Muscle of leg (tissue), 16 donors: ENCODE results near the gene NKX2-1. TPM values are rescaled to one million over a fixed set of nuclear protein-coding genes. Genes with fewer than 3 reads are reported as not detected.
"Not testable (repeated sequence)": the region's sequence is repeated elsewhere in the genome, so short reads cannot be mapped to it uniquely, and the experiment has no call there.

Source experiments
- DNase-seq: peaks from one replicate; pipeline ENCODE4 v3.0.0; 2013
- H3K27ac ChIP-seq: one replicate; pipeline ENCODE4 v1.5.1; 2013; ENCODE audit warnings: mild to moderate bottlenecking, low read length, control low read depth
- H3K27me3 ChIP-seq: one replicate; pipeline ENCODE4 v1.6.1; 2013; ENCODE audit warnings: low read length; ENCODE audit not compliant: control insufficient read depth, insufficient read depth
- H3K36me3 ChIP-seq: one replicate; pipeline ENCODE4 v1.6.1; 2013; ENCODE audit warnings: low read length; ENCODE audit not compliant: control insufficient read depth, insufficient read depth
- H3K4me1 ChIP-seq: one replicate; pipeline ENCODE4 v1.6.1; 2013; ENCODE audit warnings: low read length; ENCODE audit not compliant: control insufficient read depth, insufficient read depth
- H3K4me3 ChIP-seq: one replicate; pipeline ENCODE4 v1.5.1; 2013; ENCODE audit warnings: low read length, control low read depth
- H3K9me3 ChIP-seq: replicated peaks from 2 replicates; pipeline ENCODE4 v1.6.1; 2013; ENCODE audit warnings: low read depth, low read length; ENCODE audit not compliant: control insufficient read depth
- WGBS: methylation state at CpG from one replicate; pipeline ENCODE4 v1.1.5; 2013; ENCODE audit warnings: missing lambda C conversion rate; ENCODE audit not compliant: insufficient coverage; 5-methylcytosine and 5-hydroxymethylcytosine counted together
- long read RNA-seq, 11 donors: transcript quantifications; one replicate each; lab custom pipeline, GENCODE V29; 2026
- polyA plus RNA-seq, 8 donors: library from polyadenylated mRNA; unstranded; fragments of 120-200 nt; gene quantifications; one replicate each; pipeline versions ENCODE4 v1.2.1 to v1.2.3, GENCODE V29; 2013; ENCODE audit warnings: inconsistent platforms in 1 of 8, low replicate concordance in 1 of 8; ENCODE audit not compliant: insufficient read length in 8 of 8, insufficient read depth in 1 of 8
- total RNA-seq: library from RNA; stranded (reverse); fragments of 120-200 nt; gene quantifications from one replicate; pipeline ENCODE4 v1.2.4, GENCODE V29; 2013

The NKX2-1 gene
- total RNA-seq (not detected), polyA plus RNA-seq (1 to 10 TPM in 1 of 8 donors, not detected in 7; 4.2 TPM)
- long read RNA-seq, donor 1, result 0 reads
- long read RNA-seq, donor 2, result 0 reads
- long read RNA-seq, donor 3, result 0 reads
- long read RNA-seq, donor 4, result 0 reads
- long read RNA-seq, donor 5, result 0 reads
- long read RNA-seq, donor 6, result 0 reads
- long read RNA-seq, donor 7, result 0 reads
- long read RNA-seq, donor 8, result 0 reads
- long read RNA-seq, donor 9, result 0 reads
- long read RNA-seq, donor 10, result 0 reads
- long read RNA-seq, donor 11, result 0 reads

GRCh38 chr14:36519431-36520321, at the start of gene NKX2-1:
TSS of gene NKX2-1 (minus strand) at chr14:36520232. CDS start at chr14:36520129, 103 bp downstream.
- H3K36me3 ChIP-seq, result no peaks in the 10 kb centered on the region
- no peak within 1 kb of the TSS for H3K27ac ChIP-seq
- peaks cover 22% of the 10 kb centered on the region for H3K4me1 ChIP-seq
- no peak for DNase-seq
- no peaks in the 10 kb centered on the region for H3K9me3 ChIP-seq
- peak within 1 kb of the TSS; percentile 17 for H3K4me3 ChIP-seq
- H3K27me3 ChIP-seq, result peaks cover 99% of the 10 kb centered on the region
- WGBS, result 0% methylated on average over 42 of the region's 49 CpGs

GRCh38 chr14:36556811-36557433, 36.9 kb upstream of the NKX2-1 start:
- DNase-seq, result peak; percentile 9
- WGBS, result 67% methylated on average over 6 of the region's 9 CpGs
- Histone ChIP-seq H3K4me1 (no peaks in the 10 kb centered on the region), H3K27ac (no peak overlapping the region), H3K27me3 (peaks cover 9% of the 10 kb centered on the region), H3K4me3 (no peak overlapping the region), H3K36me3 (no peaks in the 10 kb centered on the region), H3K9me3 (no peaks in the 10 kb centered on the region)

- no peaks in the 10 kb centered on the region for H3K4me1 ChIP-seq
- WGBS, result 68% methylated on average over 4 of the region's 6 CpGs
- no peaks in the 10 kb centered on the region for H3K9me3 ChIP-seq
- H3K36me3 ChIP-seq, result no peaks in the 10 kb centered on the region
- H3K4me3 ChIP-seq, result no peak overlapping the region
- no peak for DNase-seq
- H3K27me3 ChIP-seq, result peaks cover 9% of the 10 kb centered on the region
- no peak overlapping the region for H3K27ac ChIP-seq
These were observed 36.1 kb upstream of the NKX2-1 start for GRCh38 chr14:36555998-36556743.

GRCh38 chr14:36553656-36554260, 33.7 kb upstream of the NKX2-1 start:
- peaks cover 16% of the 10 kb centered on the region for H3K27me3 ChIP-seq
- WGBS, result no CpG with 5 or more reads among the region's 4 CpGs
- DNase-seq, result peak; percentile 61
- no peaks in the 10 kb centered on the region for H3K36me3 ChIP-seq
- no peaks in the 10 kb centered on the region for H3K9me3 ChIP-seq
- H3K27ac ChIP-seq, result no peak overlapping the region
- H3K4me3 ChIP-seq, result no peak overlapping the region
- H3K4me1 ChIP-seq, result no peaks in the 10 kb centered on the region

- Histone ChIP-seq H3K9me3 (no peaks in the 10 kb centered on the region), H3K27ac (no peak overlapping the region), H3K27me3 (peaks cover 14% of the 10 kb centered on the region), H3K36me3 (no peaks in the 10 kb centered on the region), H3K4me1 (no peaks in the 10 kb centered on the region), H3K4me3 (no peak overlapping the region)
- WGBS, result no CpG with 5 or more reads among the region's 1 CpG
- DNase-seq, result no peak
These were observed 30.9 kb upstream of the NKX2-1 start for GRCh38 chr14:36550899-36551298.

GRCh38 chr14:36544280-36544679, 24.2 kb upstream of the NKX2-1 start:
- not testable (repeated sequence) for H3K36me3 ChIP-seq, H3K27ac ChIP-seq, H3K4me3 ChIP-seq, DNase-seq, H3K4me1 ChIP-seq, H3K9me3 ChIP-seq
- WGBS, result 95% methylated on average over 14 of the region's 16 CpGs
- H3K27me3 ChIP-seq, result peaks cover 12% of the 10 kb centered on the region

GRCh38 chr14:36538051-36538450, 18.0 kb upstream of the NKX2-1 start:
- WGBS, result no CpG with 5 or more reads among the region's 1 CpG
- no peak overlapping the region for H3K27ac ChIP-seq
- no peaks in the 10 kb centered on the region for H3K9me3 ChIP-seq
- H3K36me3 ChIP-seq, result no peaks in the 10 kb centered on the region
- no peak for DNase-seq
- H3K4me3 ChIP-seq, result no peak overlapping the region
- no peaks in the 10 kb centered on the region for H3K4me1 ChIP-seq
- peaks cover 6% of the 10 kb centered on the region for H3K27me3 ChIP-seq

GRCh38 chr14:36529062-36529461, 9.0 kb upstream of the NKX2-1 start:
- H3K4me3 ChIP-seq, result no peak overlapping the region
- no peaks in the 10 kb centered on the region for H3K36me3 ChIP-seq
- peaks cover 42% of the 10 kb centered on the region for H3K27me3 ChIP-seq
- H3K27ac ChIP-seq, result no peak overlapping the region
- H3K4me1 ChIP-seq, result no peaks in the 10 kb centered on the region
- no peaks in the 10 kb centered on the region for H3K9me3 ChIP-seq
- no peak for DNase-seq

GRCh38 chr14:36525746-36526099, 5.7 kb upstream of the NKX2-1 start:
- Histone ChIP-seq H3K27me3 (peaks cover 76% of the 10 kb centered on the region), H3K9me3 (no peaks in the 10 kb centered on the region), H3K27ac (no peak overlapping the region), H3K4me3 (no peak overlapping the region), H3K36me3 (no peaks in the 10 kb centered on the region), H3K4me1 (peaks cover 7% of the 10 kb centered on the region)
- 8% methylated on average over 7 of the region's 10 CpGs for WGBS
- no peak for DNase-seq
